ENCODE measurements around the gene ALG14.

Gene ALG14

GRCh38 chr1:94979656-94980581, 92.8 kb downstream of the ALG14 start:
- DNase-seq = no peak

GRCh38 chr1:94979131-94979530, 93.6 kb downstream of the ALG14 start:
- no peak for DNase-seq

- DNase-seq = no peak
Observed at GRCh38 chr1:94978401-94978800, 94.3 kb downstream of the ALG14 start.

- no peak for DNase-seq
Observed at GRCh38 chr1:94976971-94977548, 95.7 kb downstream of the ALG14 start.

GRCh38 chr1:94974824-94975223, 97.9 kb downstream of the ALG14 start:
- no peak for DNase-seq

GRCh38 chr1:94974241-94974640, 98.5 kb downstream of the ALG14 start:
- DNase-seq = no peak

- no peak for DNase-seq
Observed at GRCh38 chr1:94973309-94973922, 99.3 kb downstream of the ALG14 start.

- no peak for DNase-seq
Observed at GRCh38 chr1:94971491-94971924, 101.2 kb downstream of the ALG14 start.

GRCh38 chr1:94970783-94971182, 102.0 kb downstream of the ALG14 start:
- DNase-seq = no peak

- no peak for DNase-seq
Observed at GRCh38 chr1:94969137-94969536, 103.6 kb downstream of the ALG14 start.

GRCh38 chr1:94966033-94966432, 106.7 kb downstream of the ALG14 start:
- no peak for DNase-seq

- no peak for DNase-seq
Observed at GRCh38 chr1:94963864-94964263, 108.9 kb downstream of the ALG14 start.

GRCh38 chr1:94962409-94963265, 110.1 kb downstream of the ALG14 start:
- DNase-seq = peak; percentile 44 to 62

GRCh38 chr1:94961988-94962387, 110.8 kb downstream of the ALG14 start:
- DNase-seq = no peak

- no peak for DNase-seq
Observed at GRCh38 chr1:94961582-94961981, 111.2 kb downstream of the ALG14 start.

- no peak for DNase-seq
Observed at GRCh38 chr1:94958081-94958480, 114.7 kb downstream of the ALG14 start.

GRCh38 chr1:94955767-94956632, 116.8 kb downstream of the ALG14 start:
- DNase-seq = no peak

GRCh38 chr1:94954263-94955220, 118.2 kb downstream of the ALG14 start:
- DNase-seq = no peak

- no peak for DNase-seq
Observed at GRCh38 chr1:94953746-94954145, 119.0 kb downstream of the ALG14 start.

- DNase-seq = no peak
Observed at GRCh38 chr1:94953107-94953506, 119.6 kb downstream of the ALG14 start.

GRCh38 chr1:94952539-94952938, 120.2 kb downstream of the ALG14 start:
- DNase-seq = no peak
